NCI-H146 treated with DMSO at 0.1 percent for 48 hours (cell line): Measurements from ENCODE around the gene KCNT2.
"Not testable (repeated sequence)": the region's sequence is repeated elsewhere in the genome, so short reads cannot be mapped to it uniquely, and the experiment has no call there.

Source experiments
- DNase-seq: peaks from one replicate; lab custom pipeline; 2025; ENCODE audit not compliant: unreplicated experiment; lab: John Stamatoyannopoulos, UW

KCNT2 gene

GRCh38 chr1:196608390-196609369, at the start of gene KCNT2:
KCNT2 (minus strand) TSS chr1:196608440; CDS start chr1:196608309, 131 bp downstream.
- peak; percentile 87 for DNase-seq

GRCh38 chr1:196655494-196655893, 47.3 kb upstream of the KCNT2 start:
- no peak for DNase-seq

GRCh38 chr1:196655071-196655470, 46.8 kb upstream of the KCNT2 start:
- DNase-seq = no peak

- DNase-seq = no peak
Observed at GRCh38 chr1:196654271-196654670, 46.0 kb upstream of the KCNT2 start.

GRCh38 chr1:196651637-196652215, 43.5 kb upstream of the KCNT2 start, which contains the start of gene CFH:
CFH (plus strand) TSS chr1:196652043; CDS start chr1:196652118, 75 bp downstream.
- no peak for DNase-seq

- no peak for DNase-seq
Observed at GRCh38 chr1:196651079-196651478, 42.8 kb upstream of the KCNT2 start.

- DNase-seq = no peak
Observed at GRCh38 chr1:196650403-196650802, 42.2 kb upstream of the KCNT2 start.

GRCh38 chr1:196649990-196650389, 41.8 kb upstream of the KCNT2 start:
- DNase-seq = no peak

GRCh38 chr1:196640976-196641375, 32.7 kb upstream of the KCNT2 start:
- DNase-seq = no peak

GRCh38 chr1:196639291-196639690, 31.1 kb upstream of the KCNT2 start:
- not testable (repeated sequence) for DNase-seq

- DNase-seq = no peak
Observed at GRCh38 chr1:196638466-196638865, 30.2 kb upstream of the KCNT2 start.

GRCh38 chr1:196637606-196638005, 29.4 kb upstream of the KCNT2 start:
- no peak for DNase-seq

GRCh38 chr1:196628838-196629237, 20.6 kb upstream of the KCNT2 start:
- no peak for DNase-seq

GRCh38 chr1:196623079-196623478, 14.8 kb upstream of the KCNT2 start:
- DNase-seq = no peak

GRCh38 chr1:196619721-196620120, 11.5 kb upstream of the KCNT2 start:
- no peak for DNase-seq

- no peak for DNase-seq
Observed at GRCh38 chr1:196611873-196612272, 3.6 kb upstream of the KCNT2 start.

- DNase-seq = no peak
Observed at GRCh38 chr1:196609370-196609737, 1.1 kb upstream of the KCNT2 start.

GRCh38 chr1:196607981-196608380, 259 bp downstream of the KCNT2 start:
- peak; percentile 30 for DNase-seq

- DNase-seq = no peak
Observed at GRCh38 chr1:196603651-196604050, 4.6 kb downstream of the KCNT2 start.

GRCh38 chr1:196598942-196599748, 9.1 kb downstream of the KCNT2 start:
- DNase-seq = no peak

- DNase-seq = no peak
Observed at GRCh38 chr1:196594700-196595099, 13.5 kb downstream of the KCNT2 start.
